NCI-H1092 treated with DMSO at 0.1 percent for 48 hours (cell line): ENCODE results near the gene WEE1.
"Not testable (repeated sequence)": the region's sequence is repeated elsewhere in the genome, so short reads cannot be mapped to it uniquely, and the experiment has no call there.

ENCODE experiments used
- DNase-seq: peaks from one replicate; lab custom pipeline; 2025; lab: John Stamatoyannopoulos, UW

Gene WEE1

DNA sequence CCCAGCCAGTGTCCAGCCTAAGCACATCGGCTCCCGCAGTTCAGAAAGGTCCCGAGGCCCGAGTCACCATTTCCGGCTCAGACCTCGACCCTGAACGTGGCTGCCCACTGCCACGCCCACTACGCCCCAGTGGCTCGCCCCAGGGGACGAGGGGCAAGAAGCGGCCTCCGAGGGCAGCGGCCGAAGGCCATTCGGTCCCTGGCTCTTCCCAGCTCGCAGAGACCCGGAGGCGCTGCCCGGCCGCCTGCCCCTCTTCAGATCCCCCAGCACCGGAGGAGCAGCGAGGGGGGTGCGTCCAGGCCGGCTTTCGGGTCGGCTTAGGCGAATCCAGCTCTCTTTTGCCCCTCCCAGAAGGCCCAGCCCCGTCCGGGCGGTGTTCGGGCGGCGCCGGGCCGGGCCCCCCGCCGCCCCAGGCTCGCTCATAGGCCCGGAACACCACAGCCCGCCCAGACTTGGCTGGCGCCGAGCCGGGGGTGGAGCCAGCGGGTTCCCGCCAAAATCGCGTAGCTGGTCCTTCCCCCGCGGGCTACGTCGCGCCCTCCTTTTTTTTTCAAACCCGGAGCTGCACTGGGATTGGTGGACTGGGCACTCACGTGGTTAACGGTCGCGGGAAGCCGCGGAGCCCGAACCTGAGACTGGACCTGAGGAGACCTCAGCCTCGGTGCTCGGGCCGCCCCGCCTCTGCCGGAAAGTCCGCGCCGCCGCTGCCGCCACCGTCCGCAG, at the start of gene WEE1:
TSS of gene WEE1 (plus strand) at position 619 of the 723 bp plus-strand sequence. CDS start 264 bp downstream, outside the sequence.
- DNase-seq, result peak; percentile 98

- DNase-seq, result no peak
These were observed 49.5 kb upstream of the WEE1 start for GRCh38 chr11:9524001-9524400.

GRCh38 chr11:9525116-9525515, 48.4 kb upstream of the WEE1 start:
- no peak for DNase-seq

- DNase-seq, result no peak
These were observed 45.9 kb upstream of the WEE1 start for GRCh38 chr11:9527481-9528135.

DNA sequence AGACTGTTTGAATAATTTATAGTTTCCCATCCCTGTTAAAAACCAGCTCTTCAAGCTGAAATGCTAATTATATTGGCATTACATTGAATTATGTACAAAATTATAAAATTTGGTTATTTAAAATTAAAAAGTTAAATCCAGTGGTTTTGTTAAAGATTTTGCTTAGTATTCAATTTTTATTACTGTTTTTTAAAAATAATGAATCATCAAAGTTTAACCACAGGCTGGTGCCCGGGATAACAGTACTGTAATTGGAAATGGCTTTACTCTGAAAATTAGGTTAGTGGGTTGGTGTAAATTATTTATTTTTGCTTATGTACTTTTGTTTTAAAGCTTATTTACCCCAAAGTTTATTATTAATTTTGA, 45.4 kb upstream of the WEE1 start:
- no peak for DNase-seq

GRCh38 chr11:9528573-9529333, 44.7 kb upstream of the WEE1 start:
- no peak for DNase-seq

GRCh38 chr11:9529334-9529650, 44.2 kb upstream of the WEE1 start:
- no peak for DNase-seq

DNA sequence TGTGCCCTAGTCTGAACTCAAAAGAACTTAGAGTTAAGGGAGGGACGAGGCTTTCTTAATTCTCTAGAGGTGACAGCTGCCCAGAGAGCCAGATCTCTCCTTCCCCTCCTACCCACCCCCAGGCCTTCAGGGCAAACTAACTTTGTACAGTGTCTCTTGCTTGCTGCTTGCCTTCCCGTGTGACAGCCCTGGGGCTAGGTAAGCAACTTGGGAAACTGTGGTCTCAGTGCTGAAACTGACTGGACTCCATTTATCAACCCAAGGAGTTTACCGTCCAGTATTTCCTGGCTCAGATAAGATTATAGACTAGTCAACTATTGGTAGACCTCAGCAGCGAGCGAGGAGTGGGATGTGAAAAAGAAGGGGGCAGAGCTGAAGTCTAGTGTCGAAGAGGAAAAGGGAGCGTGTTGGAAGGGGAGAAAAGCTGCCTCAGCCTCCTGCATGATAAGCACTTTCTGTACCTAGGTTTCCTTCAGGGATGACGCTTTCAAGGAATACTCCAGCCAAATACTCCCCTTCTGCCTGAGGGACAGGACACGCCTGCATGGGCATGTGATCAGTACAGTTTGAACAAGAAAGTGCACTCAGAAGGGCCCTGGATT, 43.3 kb upstream of the WEE1 start:
- no peak for DNase-seq

DNA sequence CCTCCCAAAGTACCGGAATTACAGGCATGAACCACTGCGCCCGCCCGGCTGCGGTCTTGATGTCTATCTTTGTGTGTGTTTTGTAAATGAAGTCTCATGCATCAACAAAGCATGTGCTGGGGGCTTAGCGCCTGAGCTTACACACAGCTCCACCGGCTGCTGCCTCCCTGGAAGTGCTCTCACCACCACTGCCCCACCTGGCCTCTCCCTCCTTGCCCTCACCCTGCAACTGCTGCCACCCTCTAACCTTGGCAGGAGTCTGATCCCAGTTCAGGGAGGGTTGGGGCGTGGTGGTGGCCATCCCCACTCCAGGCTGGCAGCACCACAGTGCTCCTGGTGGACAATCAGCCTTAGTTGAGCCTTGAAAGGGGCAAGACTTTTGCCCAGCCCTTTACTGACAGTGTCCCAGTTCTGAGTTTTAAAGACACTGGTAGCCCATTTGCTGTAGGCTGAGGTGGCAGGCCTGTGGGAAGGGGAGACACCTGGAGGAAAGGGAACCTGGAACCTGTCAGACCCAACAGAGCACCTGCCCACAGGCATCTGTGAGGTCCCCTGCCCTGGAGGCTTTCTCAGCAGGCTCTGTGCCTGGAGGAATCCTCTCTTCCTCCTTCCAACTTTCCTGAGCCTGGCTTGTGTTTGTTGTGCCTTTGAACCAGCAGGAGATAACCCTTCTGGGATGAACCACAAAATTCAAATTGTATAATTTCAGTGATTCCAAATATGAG, 42.4 kb upstream of the WEE1 start:
- no peak for DNase-seq

DNA sequence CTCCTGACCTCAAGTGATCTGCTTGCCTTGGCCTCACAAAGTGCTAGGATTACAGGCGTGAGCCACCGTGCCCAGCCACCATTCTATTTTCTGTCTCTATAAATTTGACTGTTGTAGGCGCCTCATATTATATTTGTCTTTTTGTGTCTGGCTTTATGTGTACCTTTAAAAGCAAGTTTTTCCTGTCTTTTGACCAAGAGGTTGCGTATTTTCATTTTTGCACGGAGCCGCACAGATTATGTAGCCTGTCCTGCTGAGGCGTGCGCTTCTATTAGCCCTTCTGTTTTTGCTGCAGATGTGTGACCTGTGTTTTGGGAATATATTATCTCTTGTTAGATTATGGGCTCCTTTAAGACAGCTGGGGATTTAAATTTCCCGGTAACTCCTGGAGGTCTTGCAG, 40.4 kb upstream of the WEE1 start:
- DNase-seq, result no peak

DNA sequence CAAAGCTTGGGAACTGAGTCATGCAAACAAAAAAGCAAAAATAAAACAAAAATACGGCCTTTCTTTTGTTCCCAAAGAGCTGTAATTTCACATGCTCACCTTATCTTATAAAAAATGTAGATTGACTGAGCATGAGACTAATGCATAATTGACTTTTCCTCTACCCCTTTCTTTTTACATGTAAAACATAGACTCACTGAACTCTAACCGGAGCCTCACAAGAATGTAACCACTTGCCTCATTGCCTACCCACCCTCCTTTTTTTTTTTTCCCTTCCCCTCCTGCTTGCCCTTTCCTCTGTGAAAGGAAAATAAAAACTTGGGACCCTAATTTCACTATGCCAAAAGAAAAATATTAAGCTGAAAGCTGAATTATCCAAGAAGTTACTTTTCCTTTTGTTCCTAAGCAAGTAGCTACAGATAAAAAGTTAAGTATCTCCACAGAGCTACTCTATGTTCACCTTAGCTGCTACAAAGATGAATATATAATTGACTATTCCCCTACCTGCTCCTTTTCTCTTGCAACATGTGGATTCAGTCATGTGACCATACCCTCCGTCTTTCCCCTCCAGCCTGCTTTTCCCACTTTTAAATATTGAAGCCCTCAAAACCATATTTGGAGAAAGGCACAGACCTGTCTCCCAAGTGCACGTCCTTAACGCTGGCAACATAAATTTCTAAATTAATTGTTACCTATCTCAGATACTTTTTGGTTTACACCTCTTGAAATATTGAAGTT, 39.6 kb upstream of the WEE1 start:
- DNase-seq, result no peak

DNA sequence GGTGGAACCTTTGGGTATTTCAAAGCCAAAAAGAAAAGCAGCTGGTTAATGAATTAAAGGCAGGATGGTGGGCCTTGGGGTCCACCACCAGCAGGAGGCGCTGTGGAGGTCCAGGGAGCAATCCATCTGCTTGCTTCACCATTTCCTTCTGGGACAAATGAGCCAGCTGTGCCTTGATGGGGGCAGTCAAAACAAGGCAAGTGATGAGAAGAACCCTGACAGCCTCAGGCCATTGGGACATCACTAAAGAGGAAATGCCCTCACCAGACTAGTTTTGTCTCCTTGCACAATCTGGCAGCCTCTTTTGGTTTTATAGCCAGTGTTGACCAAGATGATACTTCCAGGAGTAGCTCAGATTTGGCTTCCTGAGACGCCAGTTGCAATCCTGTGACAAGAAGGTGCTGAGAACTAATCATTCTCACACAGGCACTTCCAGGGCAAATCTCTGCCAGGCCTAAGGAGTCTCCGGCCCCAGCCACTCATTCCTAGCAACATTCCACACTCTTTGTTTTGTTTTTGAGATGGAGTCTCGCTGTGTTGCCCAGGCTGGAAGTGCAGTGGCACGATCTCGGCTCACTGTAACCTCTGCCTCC, 38.2 kb upstream of the WEE1 start:
- DNase-seq, result no peak

DNA sequence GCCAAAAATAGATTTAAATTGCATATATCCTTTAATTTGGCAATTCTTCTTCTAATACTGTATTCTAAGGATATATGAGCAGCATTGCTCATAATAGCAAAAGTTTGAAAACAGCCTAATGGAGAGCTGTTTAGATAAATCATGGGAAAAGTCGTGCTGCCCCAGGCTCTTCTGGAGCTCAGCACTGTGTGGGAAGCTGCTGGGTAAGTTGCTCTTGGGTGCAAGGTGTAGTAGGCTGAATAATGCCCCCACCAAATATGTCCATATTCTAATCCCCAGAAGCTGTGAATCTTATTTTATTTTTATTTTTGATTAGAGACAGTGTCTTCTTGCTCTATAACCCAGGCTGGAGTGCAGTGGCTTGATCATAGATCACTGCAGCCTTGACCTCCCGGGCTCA, 34.9 kb upstream of the WEE1 start:
- no peak for DNase-seq

DNA sequence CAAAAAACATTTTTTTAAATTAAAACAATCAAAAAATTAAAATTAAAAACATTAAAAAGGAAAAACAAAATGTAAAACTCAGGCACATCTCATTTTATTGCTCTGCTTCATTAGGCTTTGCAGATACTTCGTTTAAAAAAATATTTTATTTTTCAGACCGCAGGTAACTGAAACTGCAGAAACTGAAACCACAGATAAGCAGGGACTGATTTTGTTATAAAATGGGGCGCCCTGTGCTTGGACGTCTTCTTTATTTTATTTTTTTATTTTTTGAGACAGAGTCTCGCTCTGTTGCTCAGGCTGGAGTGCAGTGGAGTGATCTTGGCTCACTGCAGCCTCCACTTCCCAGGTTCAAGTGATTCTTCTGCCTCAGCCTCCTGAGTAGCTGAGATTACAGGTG, 24.3 kb upstream of the WEE1 start:
- DNase-seq, result not testable (repeated sequence)

DNA sequence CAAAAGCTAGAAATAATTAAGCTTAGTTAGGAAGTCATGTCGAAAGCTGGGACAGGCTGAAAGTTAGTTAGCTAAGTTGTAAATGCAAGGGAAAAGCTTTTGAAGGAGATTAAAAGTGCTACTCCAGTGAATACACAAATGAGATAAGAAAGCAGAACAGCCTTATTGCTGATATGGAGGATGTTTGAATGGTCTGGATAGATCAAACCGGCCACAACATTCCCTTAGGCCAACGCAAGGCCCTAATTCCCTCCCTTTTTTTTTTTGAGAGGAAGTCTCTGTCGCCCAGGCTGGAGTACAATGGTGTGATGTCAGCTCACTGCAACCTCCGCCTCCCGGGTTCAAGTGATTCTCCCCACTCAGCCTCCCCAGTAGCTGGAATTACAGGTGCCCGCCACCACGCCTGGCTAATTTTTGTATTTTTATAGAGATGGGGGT, 23.3 kb upstream of the WEE1 start:
- DNase-seq, result no peak

DNA sequence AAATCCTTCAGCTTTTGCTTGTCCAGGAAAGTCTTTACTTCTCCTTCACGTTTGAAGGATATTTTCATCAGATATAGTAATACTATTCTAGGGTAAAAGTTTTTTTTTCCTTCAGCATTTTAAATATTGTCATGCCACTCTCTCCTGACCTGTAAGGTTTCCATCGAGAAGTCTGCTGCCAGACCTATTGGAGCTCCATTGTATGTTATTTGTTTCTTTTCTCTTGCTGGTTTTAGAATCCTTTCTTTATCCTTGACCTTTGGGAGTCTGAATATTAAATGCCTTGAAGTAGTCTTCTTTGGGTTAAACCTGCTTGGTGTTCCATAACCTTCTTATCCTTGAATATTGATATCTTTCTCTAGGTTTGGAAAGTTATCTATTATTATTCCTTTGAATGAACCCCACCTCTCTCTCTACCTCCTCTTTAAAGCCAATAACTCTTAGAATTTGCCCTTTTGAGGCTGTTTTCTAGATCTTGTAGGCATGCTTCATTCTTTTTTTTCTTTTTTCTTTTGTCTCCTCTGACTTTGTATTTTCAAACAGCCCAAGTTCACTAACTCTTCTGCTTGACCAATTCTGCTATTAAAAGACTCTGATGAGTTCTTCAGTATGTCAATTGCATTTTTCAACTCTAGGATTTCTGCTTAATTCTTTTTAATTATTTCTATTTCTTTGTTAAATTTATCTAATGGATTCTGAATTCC, 12.0 kb upstream of the WEE1 start:
- no peak for DNase-seq

GRCh38 chr11:9562716-9563115, 10.8 kb upstream of the WEE1 start:
- no peak for DNase-seq

DNA sequence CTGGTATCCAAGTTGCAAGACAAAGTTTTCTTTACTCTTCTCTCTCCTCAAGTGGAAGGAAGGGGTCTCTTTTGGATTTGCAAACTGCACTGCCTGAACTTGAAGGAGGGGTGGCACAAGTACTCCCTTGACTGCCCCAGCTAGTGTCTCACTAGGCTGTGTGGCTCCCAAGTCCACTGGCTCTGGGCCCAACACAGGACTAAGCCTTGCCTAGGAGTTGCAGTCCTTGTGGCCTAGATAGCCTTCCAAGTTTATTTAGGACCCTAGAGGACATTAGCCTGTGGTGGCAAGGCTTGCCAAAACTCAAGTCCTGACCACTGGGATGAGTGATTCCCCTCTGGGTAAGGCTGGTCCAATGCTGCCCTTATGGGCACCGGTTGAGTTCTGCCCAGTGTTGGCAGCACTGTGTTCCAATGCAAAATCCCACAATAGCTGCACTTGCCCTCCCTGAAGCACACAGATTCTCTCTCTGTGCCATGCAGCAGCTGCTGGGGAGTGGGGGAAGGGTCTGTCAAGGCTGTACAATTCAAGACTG, 10.2 kb upstream of the WEE1 start:
- DNase-seq, result no peak

DNA sequence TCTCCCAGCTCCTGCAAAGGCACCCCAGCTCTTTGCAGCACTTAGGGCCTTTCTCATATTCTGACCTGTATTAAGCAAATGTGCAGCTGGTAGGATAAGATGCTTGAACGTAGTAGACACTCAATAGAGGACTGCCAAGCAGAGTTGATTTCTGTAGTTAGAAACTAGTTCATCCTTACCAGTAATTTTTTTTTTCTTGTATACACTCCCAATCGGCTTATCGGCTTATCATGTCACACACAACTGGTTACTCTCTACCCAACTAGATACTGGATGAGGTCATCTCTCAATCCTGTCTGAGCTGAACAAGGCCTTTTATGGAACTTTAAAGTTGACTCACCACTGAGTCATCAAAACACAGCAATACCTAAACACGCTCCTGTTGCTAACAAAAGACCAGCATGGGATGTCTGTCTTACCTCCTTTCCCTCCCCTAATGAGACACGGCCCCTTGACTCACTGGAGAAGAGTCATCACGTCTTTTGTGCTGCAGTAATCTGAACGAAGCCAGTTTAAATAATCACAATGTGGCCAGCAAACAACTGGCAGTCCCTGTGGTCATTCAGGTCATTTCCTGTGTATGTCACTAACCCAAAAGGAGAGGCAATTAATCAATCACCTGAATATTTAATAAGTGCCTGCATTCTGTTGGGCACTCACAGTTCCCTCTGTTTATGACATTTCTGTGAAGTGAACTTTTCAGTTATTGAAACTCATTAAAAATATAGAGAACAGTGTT, 7.5 kb upstream of the WEE1 start:
- no peak for DNase-seq
